ENCODE data around the gene CLINT1.
A peak's percentile ranks its signal among the peaks of the same experiment; 100 is the strongest.

CLINT1 gene

GRCh38 chr5:157761690-157762621 is 97.0 kb downstream of the CLINT1 start:
- Histone ChIP-seq H3K9ac (ENCODE audit: low read length) (no peak overlapping the region), H3K27ac (ENCODE audit: low read depth, low read length) (no peak overlapping the region), H3K4me3 (ENCODE audit: low read length) (no peak overlapping the region), H3K4me1 (ENCODE audit: control insufficient read depth, insufficient read depth, low read length) (no peaks in the 10 kb centered on the region), H3K36me3 (ENCODE audit: control insufficient read depth, insufficient read depth, low read length) (no peaks in the 10 kb centered on the region), H3K27me3 (ENCODE audit: control insufficient read depth, insufficient read depth, low read length) (no peaks in the 10 kb centered on the region)

- Histone ChIP-seq H3K27ac (ENCODE audit: low read depth, low read length) (no peak overlapping the region), H3K4me3 (ENCODE audit: low read length) (no peak overlapping the region), H3K9ac (ENCODE audit: low read length) (no peak overlapping the region), H3K4me1 (ENCODE audit: control insufficient read depth, insufficient read depth, low read length) (no peaks in the 10 kb centered on the region), H3K27me3 (ENCODE audit: control insufficient read depth, insufficient read depth, low read length) (no peaks in the 10 kb centered on the region), H3K36me3 (ENCODE audit: control insufficient read depth, insufficient read depth, low read length) (peaks cover 14% of the 10 kb centered on the region)
Measured at GRCh38 chr5:157758706-157759105, 100.2 kb downstream of the CLINT1 start.

GRCh38 chr5:157756122-157756521 is 102.8 kb downstream of the CLINT1 start:
- Histone ChIP-seq H3K36me3 (ENCODE audit: control insufficient read depth, insufficient read depth, low read length) (peaks cover 14% of the 10 kb centered on the region), H3K4me1 (ENCODE audit: control insufficient read depth, insufficient read depth, low read length) (no peaks in the 10 kb centered on the region), H3K27ac (ENCODE audit: low read depth, low read length) (no peak overlapping the region), H3K27me3 (ENCODE audit: control insufficient read depth, insufficient read depth, low read length) (no peaks in the 10 kb centered on the region), H3K4me3 (ENCODE audit: low read length) (no peak overlapping the region), H3K9ac (ENCODE audit: low read length) (no peak overlapping the region)

- Histone ChIP-seq H3K27me3 (ENCODE audit: control insufficient read depth, insufficient read depth, low read length) (no peaks in the 10 kb centered on the region), H3K9ac (ENCODE audit: low read length) (no peak overlapping the region), H3K36me3 (ENCODE audit: control insufficient read depth, insufficient read depth, low read length) (peaks cover 10% of the 10 kb centered on the region), H3K27ac (ENCODE audit: low read depth, low read length) (no peak overlapping the region), H3K4me3 (ENCODE audit: low read length) (no peak overlapping the region), H3K4me1 (ENCODE audit: control insufficient read depth, insufficient read depth, low read length) (no peaks in the 10 kb centered on the region)
Measured at GRCh38 chr5:157750320-157750719, 108.6 kb downstream of the CLINT1 start.

GRCh38 chr5:157749462-157749799 is 109.5 kb downstream of the CLINT1 start:
- no peak overlapping the region for H3K4me3 ChIP-seq (ENCODE audit: low read length)
- H3K4me1 ChIP-seq (ENCODE audit: control insufficient read depth, insufficient read depth, low read length), result no peaks in the 10 kb centered on the region
- no peaks in the 10 kb centered on the region for H3K27me3 ChIP-seq (ENCODE audit: control insufficient read depth, insufficient read depth, low read length)
- no peak overlapping the region for H3K9ac ChIP-seq (ENCODE audit: low read length)
- no peak overlapping the region for H3K27ac ChIP-seq (ENCODE audit: low read depth, low read length)
- peaks cover 3% of the 10 kb centered on the region for H3K36me3 ChIP-seq (ENCODE audit: control insufficient read depth, insufficient read depth, low read length)

GRCh38 chr5:157748760-157749461 is 110.0 kb downstream of the CLINT1 start:
- Histone ChIP-seq H3K27me3 (ENCODE audit: control insufficient read depth, insufficient read depth, low read length) (no peaks in the 10 kb centered on the region), H3K9ac (ENCODE audit: low read length) (no peak overlapping the region), H3K4me3 (ENCODE audit: low read length) (no peak overlapping the region), H3K36me3 (ENCODE audit: control insufficient read depth, insufficient read depth, low read length) (peaks cover under 1% of the 10 kb centered on the region), H3K27ac (ENCODE audit: low read depth, low read length) (no peak overlapping the region), H3K4me1 (ENCODE audit: control insufficient read depth, insufficient read depth, low read length) (no peaks in the 10 kb centered on the region)

- Histone ChIP-seq H3K27me3 (ENCODE audit: control insufficient read depth, insufficient read depth, low read length) (no peaks in the 10 kb centered on the region), H3K27ac (ENCODE audit: low read depth, low read length) (no peak overlapping the region), H3K4me3 (ENCODE audit: low read length) (no peak overlapping the region), H3K9ac (ENCODE audit: low read length) (no peak overlapping the region), H3K36me3 (ENCODE audit: control insufficient read depth, insufficient read depth, low read length) (no peaks in the 10 kb centered on the region), H3K4me1 (ENCODE audit: control insufficient read depth, insufficient read depth, low read length) (peaks cover 2% of the 10 kb centered on the region)
Measured at GRCh38 chr5:157747766-157748700, 110.9 kb downstream of the CLINT1 start.

- Histone ChIP-seq H3K36me3 (ENCODE audit: control insufficient read depth, insufficient read depth, low read length) (no peaks in the 10 kb centered on the region), H3K9ac (ENCODE audit: low read length) (no peak overlapping the region), H3K27me3 (ENCODE audit: control insufficient read depth, insufficient read depth, low read length) (no peaks in the 10 kb centered on the region), H3K4me1 (ENCODE audit: control insufficient read depth, insufficient read depth, low read length) (peaks cover 3% of the 10 kb centered on the region), H3K4me3 (ENCODE audit: low read length) (no peak overlapping the region), H3K27ac (ENCODE audit: low read depth, low read length) (no peak overlapping the region)
Measured at GRCh38 chr5:157747173-157747740, 111.7 kb downstream of the CLINT1 start.

GRCh38 chr5:157745041-157745456 is 113.9 kb downstream of the CLINT1 start:
- Histone ChIP-seq H3K36me3 (ENCODE audit: control insufficient read depth, insufficient read depth, low read length) (no peaks in the 10 kb centered on the region), H3K27me3 (ENCODE audit: control insufficient read depth, insufficient read depth, low read length) (no peaks in the 10 kb centered on the region), H3K4me3 (ENCODE audit: low read length) (peak overlapping the region; percentile 82), H3K4me1 (ENCODE audit: control insufficient read depth, insufficient read depth, low read length) (peaks cover 3% of the 10 kb centered on the region), H3K9ac (ENCODE audit: low read length) (no peak overlapping the region), H3K27ac (ENCODE audit: low read depth, low read length) (peak overlapping the region; percentile 28)

GRCh38 chr5:157744051-157745011 is 114.6 kb downstream of the CLINT1 start:
- no peaks in the 10 kb centered on the region for H3K27me3 ChIP-seq (ENCODE audit: control insufficient read depth, insufficient read depth, low read length)
- H3K9ac ChIP-seq (ENCODE audit: low read length), result peak overlapping the region; percentile 79
- H3K36me3 ChIP-seq (ENCODE audit: control insufficient read depth, insufficient read depth, low read length), result peaks cover 2% of the 10 kb centered on the region
- peak overlapping the region; percentile 28 for H3K27ac ChIP-seq (ENCODE audit: low read depth, low read length)
- peak overlapping the region; percentile 82 for H3K4me3 ChIP-seq (ENCODE audit: low read length)
- H3K4me1 ChIP-seq (ENCODE audit: control insufficient read depth, insufficient read depth, low read length), result peaks cover 3% of the 10 kb centered on the region

Measured in rectal smooth muscle tissue (tissue), 1 donor.